GM20000 (cell line): Measurements from ENCODE around the gene ZBP1.
"Not testable (repeated sequence)": the region's sequence is repeated elsewhere in the genome, so short reads cannot be mapped to it uniquely, and the experiment has no call there.

Experiments
- DNase-seq: peaks from one replicate; pipeline ENCODE4 v3.0.0; 2012; ENCODE audit warnings: low spot score
- CTCF ChIP-seq: IDR thresholded peaks from 2 replicates; pipeline ENCODE4 v1.5.1; 2012; ENCODE audit warnings: mild to moderate bottlenecking, control low read depth; ENCODE audit errors: extremely low read depth, missing control alignments

Gene ZBP1

GRCh38 chr20:57632286-57632685, 12.1 kb upstream of the ZBP1 start:
- TF ChIP-seq CTCF: no peak

GRCh38 chr20:57630061-57630460, 9.8 kb upstream of the ZBP1 start:
- no peak for DNase-seq
- no peak for TF ChIP-seq CTCF

More at GRCh38 chr20:57632286-57632685, 12.1 kb upstream of the ZBP1 start:
- no peak for DNase-seq

- DNase-seq: not testable (repeated sequence)
Measured at GRCh38 chr20:57629491-57629901, 9.3 kb upstream of the ZBP1 start.

- not testable (repeated sequence) for DNase-seq
Measured at GRCh38 chr20:57628962-57629308, 8.7 kb upstream of the ZBP1 start.

GRCh38 chr20:57628047-57628961, 8.1 kb upstream of the ZBP1 start:
- peak; percentile 56 for DNase-seq
- no peak for TF ChIP-seq CTCF

GRCh38 chr20:57627339-57627738, 7.1 kb upstream of the ZBP1 start:
- TF ChIP-seq CTCF: no peak

GRCh38 chr20:57625978-57626377, 5.8 kb upstream of the ZBP1 start:
- no peak for DNase-seq
- no peak for TF ChIP-seq CTCF

More at GRCh38 chr20:57627339-57627738, 7.1 kb upstream of the ZBP1 start:
- DNase-seq: no peak

GRCh38 chr20:57625181-57625958, 5.1 kb upstream of the ZBP1 start:
- no peak for DNase-seq
- TF ChIP-seq CTCF: no peak
